MCF 10A (cell line): ENCODE results near the gene CCDC134. TPM values are rescaled to one million over a fixed set of nuclear protein-coding genes. Genes with fewer than 3 reads are reported as not detected.
A peak's percentile ranks its signal among the peaks of the same experiment; 100 is the strongest.

Experiments used
- BruUV-seq: library from RNA; stranded (reverse); fragments of 400-500 nt; replicated peaks from 2 replicates; lab custom pipeline; 2021; lab: Mats Ljungman, UMichigan
- CTCF ChIA-PET: fragments of 300-600 bp; sonication (Branson Sonifier 250); formaldehyde crosslinking; extraction: SDS; loops from one replicate; lab custom pipeline; 2021; ENCODE audit warnings: antibody characterized with exemption, inconsistent platforms; lab: Yijun Ruan, JAX
- POLR2A ChIA-PET: fragments of 300-600, 350-650 bp; sonication (Branson Sonifier 250); formaldehyde crosslinking; extraction: SDS; loops from one replicate; lab custom pipeline; 2020; ENCODE audit warnings: antibody characterized with exemption, inconsistent platforms; lab: Yijun Ruan, JAX
- DNase-seq: peaks from one replicate; pipeline ENCODE4 v3.0.0-alpha.2; 2018; ENCODE audit not compliant: unreplicated experiment
- H3K27ac Mint-ChIP-seq: one replicate; pipeline ENCODE4 v1.8.0; 2022; ENCODE audit warnings: mild to moderate bottlenecking, low read depth, mixed read lengths; ENCODE audit not compliant: unreplicated experiment
- H3K27me3 Mint-ChIP-seq: one replicate; pipeline ENCODE4 v1.8.0; 2022; ENCODE audit warnings: mixed read lengths; ENCODE audit not compliant: insufficient read depth, unreplicated experiment
- H3K36me3 Mint-ChIP-seq: one replicate; pipeline ENCODE4 v1.8.0; 2022; ENCODE audit warnings: mild to moderate bottlenecking, moderate library complexity, mixed read lengths; ENCODE audit not compliant: insufficient read depth, unreplicated experiment
- H3K4me1 Mint-ChIP-seq: one replicate; pipeline ENCODE4 v1.8.0; 2022; ENCODE audit warnings: mixed read lengths; ENCODE audit not compliant: insufficient read depth, unreplicated experiment
- H3K4me3 Mint-ChIP-seq: one replicate; pipeline ENCODE4 v1.8.0; 2022; ENCODE audit warnings: mild to moderate bottlenecking, moderate library complexity, mixed read lengths; ENCODE audit not compliant: unreplicated experiment
- H3K9me3 Mint-ChIP-seq: one replicate; pipeline ENCODE4 v1.8.0; 2022; ENCODE audit warnings: mixed read lengths; ENCODE audit not compliant: unreplicated experiment
- intact Hi-C: fragments of 100-400 bp; cut with micrococcal nuclease; formaldehyde crosslinking; loops from 2 replicates; pipeline ENCODE4 v1.14.1; 2022
- total RNA-seq: library from RNA; stranded (reverse); gene quantifications from 2 replicates; pipeline ENCODE4 v1.2.3, GENCODE V29; 2022
- TF ChIP-seq, protein P1 (sequence below): fragments of 200-600 bp; IDR thresholded peaks from one replicate; pipeline ENCODE4 v1.8.0; 2022; ENCODE audit warnings: antibody characterized with exemption, mild to moderate bottlenecking; ENCODE audit not compliant: unreplicated experiment

The CCDC134 gene
- total RNA-seq, 1 experiment from 2014 or later: 4.0 TPM

DNA sequence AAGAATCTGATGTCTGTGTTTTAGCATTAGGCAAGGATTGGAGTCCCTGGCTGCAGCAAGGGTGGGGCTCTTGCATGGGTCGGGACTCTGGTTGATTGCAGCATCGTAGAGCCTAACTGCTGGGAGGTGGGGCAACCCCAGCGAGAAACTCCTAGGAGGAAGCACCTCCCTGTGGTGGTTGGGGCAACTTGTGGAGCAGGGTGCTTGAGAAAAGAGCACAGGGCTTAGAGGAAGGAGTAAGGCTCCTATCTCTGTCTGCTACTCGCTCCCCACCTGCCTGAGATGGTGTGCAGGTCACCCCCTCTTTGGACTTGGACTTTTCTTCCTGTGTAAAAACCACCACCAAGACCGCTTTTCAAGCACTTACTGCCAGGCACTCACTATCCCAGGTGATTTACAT is 48.0 kb downstream of the CCDC134 start:
- POLR2A ChIA-PET: interaction anchor here (0.9 to 1.1 kb wide), 2 partner anchors 15 to 48 kb away, joined by 4 read pairs; partner anchors contain the start of genes CCDC134 and SREBF2
- H3K9me3 Mint-ChIP-seq: no peaks in the 10 kb centered on the region
- H3K27ac Mint-ChIP-seq: no peak overlapping the region
- H3K36me3 Mint-ChIP-seq: peaks cover 20% of the 10 kb centered on the region
- H3K4me3 Mint-ChIP-seq: no peak overlapping the region
- H3K4me1 Mint-ChIP-seq: peaks cover 40% of the 10 kb centered on the region
- no peaks in the 10 kb centered on the region for H3K27me3 Mint-ChIP-seq
- no TSS peak for BruUV-seq
- TF ChIP-seq, protein P1, sequence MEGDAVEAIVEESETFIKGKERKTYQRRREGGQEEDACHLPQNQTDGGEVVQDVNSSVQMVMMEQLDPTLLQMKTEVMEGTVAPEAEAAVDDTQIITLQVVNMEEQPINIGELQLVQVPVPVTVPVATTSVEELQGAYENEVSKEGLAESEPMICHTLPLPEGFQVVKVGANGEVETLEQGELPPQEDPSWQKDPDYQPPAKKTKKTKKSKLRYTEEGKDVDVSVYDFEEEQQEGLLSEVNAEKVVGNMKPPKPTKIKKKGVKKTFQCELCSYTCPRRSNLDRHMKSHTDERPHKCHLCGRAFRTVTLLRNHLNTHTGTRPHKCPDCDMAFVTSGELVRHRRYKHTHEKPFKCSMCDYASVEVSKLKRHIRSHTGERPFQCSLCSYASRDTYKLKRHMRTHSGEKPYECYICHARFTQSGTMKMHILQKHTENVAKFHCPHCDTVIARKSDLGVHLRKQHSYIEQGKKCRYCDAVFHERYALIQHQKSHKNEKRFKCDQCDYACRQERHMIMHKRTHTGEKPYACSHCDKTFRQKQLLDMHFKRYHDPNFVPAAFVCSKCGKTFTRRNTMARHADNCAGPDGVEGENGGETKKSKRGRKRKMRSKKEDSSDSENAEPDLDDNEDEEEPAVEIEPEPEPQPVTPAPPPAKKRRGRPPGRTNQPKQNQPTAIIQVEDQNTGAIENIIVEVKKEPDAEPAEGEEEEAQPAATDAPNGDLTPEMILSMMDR: no peak
- CTCF ChIA-PET: interaction anchor here (1.0 kb wide), 1 partner anchor 9 kb away, joined by 7 read pairs; no protein-coding TSS in a partner anchor
- peak; percentile 60 for DNase-seq
- intact Hi-C loops: no loop called here

DNA sequence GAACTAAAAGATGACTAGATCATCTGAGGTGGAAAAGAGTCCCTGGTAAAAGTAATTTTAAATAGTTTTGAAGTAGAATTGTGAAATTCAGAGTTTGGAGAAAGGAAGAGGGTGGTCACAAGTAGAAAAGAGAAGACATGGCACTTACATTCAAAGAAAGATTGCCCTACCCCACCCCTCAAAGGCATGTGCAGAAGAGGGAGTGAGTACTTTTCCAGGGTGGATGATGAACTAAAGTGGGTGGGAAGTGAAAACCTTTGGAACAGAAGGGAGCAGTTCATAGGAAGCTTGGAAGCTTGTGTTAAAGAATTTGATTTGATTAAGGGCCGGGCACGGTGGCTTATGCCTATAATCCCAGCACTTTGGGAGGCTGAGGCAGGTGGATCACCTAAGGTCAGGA is 56.0 kb downstream of the CCDC134 start:
- Mint-ChIP-seq H3K4me1 (peaks cover 29% of the 10 kb centered on the region), H3K9me3 (no peaks in the 10 kb centered on the region), H3K27ac (peak overlapping the region; percentile 81), H3K36me3 (peaks cover 25% of the 10 kb centered on the region), H3K4me3 (peak overlapping the region; percentile 43), H3K27me3 (no peaks in the 10 kb centered on the region)
- intact Hi-C loops: loop anchor here (2.0 to 5.0 kb wide), 2 partner anchors 34 to 160 kb away; no protein-coding TSS in a partner anchor
- ChIA-PET POLR2A (interaction anchor here (0.6 to 5.6 kb wide), 12 partner anchors 9 to 760 kb away, joined by 3 to 57 read pairs (median 7); partner anchors contain the start of genes CCDC134, CENPM, SNU13 and SREBF2), CTCF (interaction anchor here (0.6 to 3.5 kb wide), 6 partner anchors 11 to 159 kb away, joined by 3 to 16 read pairs (median 4); no protein-coding TSS in a partner anchor)
- no peak for DNase-seq
- BruUV-seq: no TSS peak
- TF ChIP-seq, protein P1: no peak

DNA sequence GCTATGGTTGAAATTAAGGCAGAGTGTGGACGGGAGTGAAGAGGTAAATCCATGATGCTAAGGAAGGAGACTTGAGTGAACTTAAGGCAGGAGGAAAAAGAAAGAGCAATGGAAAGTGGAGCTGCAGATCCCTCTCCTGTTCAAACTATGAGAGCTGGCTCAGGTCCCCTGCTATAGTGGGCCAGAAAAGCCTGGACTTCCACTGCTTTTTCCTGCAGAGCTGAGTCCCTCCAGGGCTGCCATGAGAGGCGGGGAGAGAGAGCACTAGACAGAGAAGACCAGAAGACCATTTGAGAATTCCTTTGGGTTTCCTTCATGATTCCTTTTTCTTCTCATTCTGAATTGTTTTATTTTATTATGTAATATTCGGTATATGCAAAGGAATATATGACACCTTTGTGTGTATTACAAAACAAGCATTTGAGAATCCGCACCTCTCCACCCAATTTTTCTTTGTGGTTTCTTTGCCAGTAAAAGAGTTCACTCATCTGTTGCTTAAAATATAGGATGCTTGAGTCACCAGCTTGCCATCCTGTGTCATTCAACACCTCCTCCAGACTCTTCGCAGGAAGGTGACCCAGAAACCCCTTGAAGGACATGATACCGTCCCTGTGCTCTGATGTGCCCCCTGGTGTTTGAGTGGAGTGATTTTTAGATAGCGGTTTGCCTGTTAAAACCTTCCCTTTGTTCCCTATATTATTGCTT is 56.8 kb downstream of the CCDC134 start:
- BruUV-seq: no TSS peak
- ChIA-PET POLR2A (interaction anchor here (0.6 to 5.6 kb wide), 14 partner anchors 9 to 759 kb away, joined by 3 to 57 read pairs (median 6); partner anchors contain the start of genes CCDC134, CENPM, SNU13 and SREBF2), CTCF (interaction anchor here (0.6 to 3.5 kb wide), 14 partner anchors 9 to 373 kb away, joined by 3 to 16 read pairs (median 4); no protein-coding TSS in a partner anchor)
- intact Hi-C loops: loop anchor here (1.0 to 5.0 kb wide), 4 partner anchors 24 to 161 kb away; partner anchors contain the start of genes CCDC134 and SREBF2
- H3K27ac Mint-ChIP-seq: peak overlapping the region; percentile 81
- peak overlapping the region; percentile 43 for H3K4me3 Mint-ChIP-seq
- no peaks in the 10 kb centered on the region for H3K27me3 Mint-ChIP-seq
- peaks cover 25% of the 10 kb centered on the region for H3K36me3 Mint-ChIP-seq
- H3K4me1 Mint-ChIP-seq: peaks cover 29% of the 10 kb centered on the region
- H3K9me3 Mint-ChIP-seq: no peaks in the 10 kb centered on the region
- TF ChIP-seq, protein P1: peak; percentile 48
- DNase-seq: peak; percentile 94

DNA sequence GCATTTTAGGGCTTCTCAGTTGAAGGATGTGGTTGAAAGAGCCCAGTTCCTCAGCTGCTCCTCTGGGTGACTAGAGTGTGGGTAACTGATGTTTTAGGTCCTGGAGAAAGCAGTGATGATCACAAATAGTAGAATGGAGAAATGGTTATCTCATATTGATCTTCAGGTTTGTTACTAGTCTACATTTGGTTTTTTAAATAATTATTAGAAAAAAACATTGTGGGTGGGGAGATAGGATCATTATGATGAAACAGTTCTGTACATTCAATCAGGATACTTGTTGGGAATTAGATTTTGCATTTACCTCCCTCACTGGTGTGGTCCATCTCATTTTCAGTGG is 57.4 kb downstream of the CCDC134 start:
- ChIA-PET POLR2A (interaction anchor here (0.7 to 5.6 kb wide), 12 partner anchors 9 to 551 kb away, joined by 3 to 57 read pairs (median 7); partner anchors contain the start of genes CCDC134, CENPM, SNU13 and SREBF2), CTCF (interaction anchor here (0.6 to 3.5 kb wide), 11 partner anchors 10 to 373 kb away, joined by 3 to 16 read pairs (median 4); no protein-coding TSS in a partner anchor)
- no peaks in the 10 kb centered on the region for H3K9me3 Mint-ChIP-seq
- H3K27me3 Mint-ChIP-seq: no peaks in the 10 kb centered on the region
- H3K4me1 Mint-ChIP-seq: peaks cover 29% of the 10 kb centered on the region
- H3K36me3 Mint-ChIP-seq: peaks cover 24% of the 10 kb centered on the region
- no peak for DNase-seq
- peak overlapping the region; percentile 81 for H3K27ac Mint-ChIP-seq
- TF ChIP-seq, protein P1: no peak
- no peak overlapping the region for H3K4me3 Mint-ChIP-seq
- intact Hi-C loops: loop anchor here (1.0 to 5.0 kb wide), 4 partner anchors 25 to 161 kb away; partner anchors contain the start of genes CCDC134 and SREBF2
- BruUV-seq: no TSS peak
